Esophagus muscularis mucosa (tissue), 4 donors: ENCODE data around the gene KRT86.

Experiments used
- EP300 ChIP-seq: sonication (generic); formaldehyde crosslinking; IDR thresholded peaks from one replicate; pipeline ENCODE4 v1.6.1; 2017; ENCODE audit warnings: antibody characterized with exemption
- POLR2A ChIP-seq: fragments of 450-650 bp; IDR thresholded peaks from one replicate; pipeline ENCODE4 v1.6.1; 2017; ENCODE audit warnings: antibody characterized with exemption, moderate library complexity, mild to moderate bottlenecking, low read depth
- POLR2AphosphoS5 ChIP-seq, 2 donors: sonication (generic); formaldehyde crosslinking; IDR thresholded peaks; one replicate each; pipeline ENCODE4 v1.6.1; 2017; ENCODE audit warnings: antibody characterized with exemption in 2 of 2
- TF ChIP-seq, protein P1 (sequence below), 3 experiments: fragments of 200-600 bp in 2 of 3; fragments of 450-650 bp in 1 of 3; sonication (generic) in 2 of 3; IDR thresholded peaks; one replicate each; pipeline ENCODE4 v1.5.1; 2017 to 2019; ENCODE audit warnings: antibody characterized with exemption in 3 of 3, mild to moderate bottlenecking in 2 of 3, moderate library complexity in 1 of 3

DNA sequence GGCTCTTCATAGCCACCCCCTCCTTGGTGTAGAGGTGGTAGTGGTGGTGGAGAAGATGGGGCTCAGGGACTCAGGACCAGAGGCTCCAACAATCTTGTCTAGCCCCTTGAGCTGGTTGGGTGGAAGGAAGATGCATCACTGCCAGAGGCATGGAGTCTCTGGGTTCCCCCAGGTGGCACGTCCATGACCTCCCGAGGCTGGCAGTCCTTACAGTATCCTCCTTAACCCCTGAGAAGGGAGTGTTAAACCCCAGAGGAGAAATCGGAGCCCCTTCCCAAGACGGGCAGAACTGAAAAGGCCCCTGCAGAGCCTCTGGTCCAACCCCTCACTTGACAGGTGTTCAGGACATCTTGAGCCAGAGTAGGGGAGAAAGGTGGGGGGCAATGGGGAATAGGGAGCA is 37.6 kb downstream of the KRT86 start:
- TF ChIP-seq, protein P1, sequence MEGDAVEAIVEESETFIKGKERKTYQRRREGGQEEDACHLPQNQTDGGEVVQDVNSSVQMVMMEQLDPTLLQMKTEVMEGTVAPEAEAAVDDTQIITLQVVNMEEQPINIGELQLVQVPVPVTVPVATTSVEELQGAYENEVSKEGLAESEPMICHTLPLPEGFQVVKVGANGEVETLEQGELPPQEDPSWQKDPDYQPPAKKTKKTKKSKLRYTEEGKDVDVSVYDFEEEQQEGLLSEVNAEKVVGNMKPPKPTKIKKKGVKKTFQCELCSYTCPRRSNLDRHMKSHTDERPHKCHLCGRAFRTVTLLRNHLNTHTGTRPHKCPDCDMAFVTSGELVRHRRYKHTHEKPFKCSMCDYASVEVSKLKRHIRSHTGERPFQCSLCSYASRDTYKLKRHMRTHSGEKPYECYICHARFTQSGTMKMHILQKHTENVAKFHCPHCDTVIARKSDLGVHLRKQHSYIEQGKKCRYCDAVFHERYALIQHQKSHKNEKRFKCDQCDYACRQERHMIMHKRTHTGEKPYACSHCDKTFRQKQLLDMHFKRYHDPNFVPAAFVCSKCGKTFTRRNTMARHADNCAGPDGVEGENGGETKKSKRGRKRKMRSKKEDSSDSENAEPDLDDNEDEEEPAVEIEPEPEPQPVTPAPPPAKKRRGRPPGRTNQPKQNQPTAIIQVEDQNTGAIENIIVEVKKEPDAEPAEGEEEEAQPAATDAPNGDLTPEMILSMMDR (IDR thresholded peaks at IDR 0.05), result no peak
- no peak for TF ChIP-seq POLR2AphosphoS5 (IDR thresholded peaks at IDR 0.05)
- no peak for TF ChIP-seq POLR2A
- no peak for TF ChIP-seq EP300
